ENCODE results near the gene FAP.
A peak's percentile ranks its signal among the peaks of the same experiment; 100 is the strongest.

The FAP gene

DNA sequence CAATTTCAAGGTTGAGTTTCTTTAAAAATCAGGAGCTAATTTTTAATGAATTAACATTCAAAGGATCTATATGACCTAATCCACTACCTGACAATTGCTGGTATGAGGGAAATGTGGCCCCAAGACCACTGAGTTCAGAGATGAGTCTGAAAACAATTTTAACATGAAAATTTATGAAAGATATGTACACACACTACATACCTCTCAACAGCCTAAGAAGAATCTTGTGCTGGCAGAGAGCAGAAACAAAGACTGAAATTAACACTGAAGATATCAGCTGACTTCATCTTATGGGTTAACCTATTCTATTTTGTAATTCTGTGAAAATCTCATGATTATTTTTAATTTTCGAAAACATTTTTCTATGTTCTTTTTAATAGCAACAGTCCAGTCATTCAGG, 1.7 kb downstream of the FAP start:
- no peak for DNase-seq (ENCODE audit: low read depth)

DNA sequence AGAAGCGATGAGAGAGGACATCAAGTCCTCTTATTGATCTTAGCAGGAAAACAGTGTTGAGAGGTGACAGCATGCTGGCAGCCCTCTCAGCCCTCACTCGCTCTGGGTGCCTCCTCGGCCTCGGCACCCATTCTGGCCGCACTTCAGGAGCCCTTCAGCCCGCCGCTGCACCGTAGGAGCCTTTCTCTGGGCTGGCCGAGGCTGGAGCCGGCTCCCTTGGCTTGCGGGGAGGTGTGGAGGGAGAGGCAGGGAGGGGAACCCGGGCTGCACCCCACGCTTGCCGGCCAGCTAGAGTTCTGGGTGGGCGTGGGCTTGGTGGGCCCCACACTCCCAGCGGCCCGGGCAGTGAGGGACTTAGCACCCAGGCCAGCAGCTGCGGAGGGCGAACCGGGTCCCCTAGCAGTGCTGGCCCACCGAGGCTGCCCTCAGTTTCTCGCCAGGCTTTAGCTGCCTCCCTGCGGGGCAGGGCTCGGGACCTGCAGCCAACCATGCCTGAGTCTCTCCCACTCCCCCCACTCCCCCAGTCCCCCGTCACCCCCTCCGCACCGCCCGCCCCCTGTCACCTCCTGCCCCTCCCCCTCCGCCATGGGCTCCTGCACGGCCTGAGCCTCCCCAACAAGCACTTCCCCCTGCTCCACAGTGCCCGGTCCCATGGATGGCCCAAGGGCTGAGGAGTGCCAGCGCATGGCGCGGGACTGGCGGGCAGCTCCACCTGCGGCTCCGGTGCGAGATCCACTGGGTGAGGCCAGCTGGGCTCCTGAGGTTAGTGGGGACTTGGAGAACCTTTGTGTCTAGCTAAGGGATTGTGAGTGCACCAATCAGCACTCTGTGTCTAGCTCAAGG, 8.4 kb downstream of the FAP start:
- no peak for DNase-seq (ENCODE audit: low read depth)

DNA sequence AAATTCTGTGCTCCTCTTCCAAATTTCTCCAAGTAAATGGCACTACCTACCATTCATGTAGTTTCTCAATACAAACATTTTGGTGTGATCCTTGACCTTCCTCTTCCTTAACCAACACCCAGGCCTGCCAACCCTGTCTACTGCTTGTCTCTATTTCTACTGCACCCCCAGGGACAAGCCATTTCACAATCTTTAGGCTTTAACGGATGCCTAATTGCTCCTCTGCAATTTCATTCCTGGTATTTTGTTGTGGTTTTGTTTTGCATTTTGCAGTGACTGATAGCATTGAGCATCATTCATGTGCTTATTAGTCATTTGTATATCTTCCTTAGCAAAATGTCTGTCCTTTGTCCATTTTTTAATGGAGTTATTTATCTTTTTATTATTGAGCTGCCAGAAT, 10.0 kb downstream of the FAP start:
- DNase-seq (ENCODE audit: low read depth), result no peak

DNA sequence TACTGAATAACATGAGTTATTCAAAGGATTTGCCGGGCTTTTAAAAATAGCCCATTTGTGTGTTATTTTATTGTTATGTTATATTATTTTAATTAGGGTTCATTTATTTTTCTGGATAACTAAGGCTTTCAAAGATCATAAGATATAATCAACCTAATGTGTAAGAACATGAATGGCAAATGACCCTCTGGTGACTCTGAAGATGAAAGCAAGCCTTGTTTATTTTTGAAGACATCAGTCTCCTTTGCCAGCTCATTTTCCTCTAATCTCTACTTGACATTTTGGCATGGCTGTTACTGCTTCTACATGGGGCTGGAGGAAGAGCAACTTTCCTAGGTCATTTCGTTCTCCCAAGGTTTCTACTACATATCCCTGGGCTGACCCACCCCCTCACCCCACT, 10.6 kb downstream of the FAP start:
- no peak for DNase-seq (ENCODE audit: low read depth)

DNA sequence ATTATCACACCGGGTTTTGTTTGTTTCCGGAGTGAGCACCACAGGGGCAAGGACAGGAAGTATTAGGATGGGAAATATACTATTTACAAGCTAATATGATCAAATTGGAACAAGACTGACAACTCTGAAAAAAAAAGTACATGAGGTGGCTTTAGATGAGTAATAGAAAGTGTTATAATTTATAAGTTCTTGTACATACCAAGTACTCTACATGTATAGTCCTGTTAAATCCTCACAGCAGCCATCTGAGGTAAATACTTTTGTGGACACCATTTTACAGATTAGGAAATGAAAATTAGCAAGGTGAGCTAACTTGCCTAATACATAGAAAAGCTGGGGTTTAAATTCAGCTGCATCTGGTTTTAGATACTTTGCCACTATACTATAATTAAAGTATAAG, 11.2 kb downstream of the FAP start:
- DNase-seq (ENCODE audit: low read depth), result no peak

DNA sequence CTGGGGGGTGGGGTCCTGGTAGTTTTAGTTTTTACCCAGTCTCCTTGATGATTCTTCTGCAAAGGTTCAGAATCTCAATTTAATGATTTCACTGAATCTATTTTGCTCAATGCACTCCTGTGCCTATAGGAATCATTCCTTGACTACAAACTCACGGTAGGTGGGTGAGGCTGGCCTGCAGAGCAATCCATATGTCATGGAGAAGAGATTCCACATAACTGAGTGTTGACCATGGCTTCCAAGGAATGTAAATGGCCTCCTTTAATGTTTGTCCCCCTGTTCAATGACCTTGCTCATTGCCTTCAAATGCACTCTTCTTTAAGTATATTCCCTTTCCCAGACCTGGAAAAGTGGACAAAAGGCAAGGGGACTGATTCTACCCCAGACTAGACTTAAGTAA, 12.5 kb downstream of the FAP start:
- DNase-seq (ENCODE audit: low read depth), result no peak

DNA sequence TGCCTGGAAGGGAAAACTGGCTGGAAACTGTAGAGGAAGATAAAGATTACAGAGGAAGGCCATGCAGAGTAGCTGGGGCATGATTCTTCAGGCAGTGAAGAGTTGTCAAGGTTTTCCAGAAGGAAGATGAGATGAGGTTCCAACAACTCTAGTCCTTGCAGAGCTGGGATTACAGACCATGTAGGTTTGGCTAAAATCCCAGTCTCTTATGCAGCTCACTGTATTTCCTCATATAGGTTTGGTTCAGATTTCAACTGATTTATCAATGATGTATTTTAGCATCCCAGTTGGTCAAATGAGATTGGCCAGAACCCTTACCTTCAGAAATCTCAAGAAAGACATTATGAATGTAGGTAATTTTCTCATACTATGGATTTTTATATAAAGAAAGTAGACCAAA, 16.4 kb downstream of the FAP start:
- DNase-seq (ENCODE audit: low read depth), result no peak

DNA sequence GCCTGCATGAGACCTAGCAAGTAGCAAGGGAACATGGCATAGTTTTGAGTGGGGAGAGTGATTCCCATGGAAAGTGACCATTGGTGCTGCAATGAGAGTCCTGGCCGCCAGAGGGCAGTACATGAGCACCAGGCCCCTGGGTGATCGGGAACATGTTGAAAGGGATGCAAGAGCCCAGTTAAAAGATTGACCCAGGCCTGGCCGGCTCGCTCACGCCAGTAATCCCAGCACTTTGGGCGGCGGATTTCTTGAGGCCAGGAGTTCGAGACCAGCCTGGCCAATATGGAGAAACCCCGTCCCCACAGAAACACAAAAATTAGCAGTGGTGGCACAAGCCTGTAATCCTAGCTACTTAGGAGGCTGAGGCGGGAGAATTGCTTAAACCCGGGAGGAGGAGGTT, 22.2 kb downstream of the FAP start:
- peak; percentile 24 for DNase-seq (ENCODE audit: low read depth)

DNA sequence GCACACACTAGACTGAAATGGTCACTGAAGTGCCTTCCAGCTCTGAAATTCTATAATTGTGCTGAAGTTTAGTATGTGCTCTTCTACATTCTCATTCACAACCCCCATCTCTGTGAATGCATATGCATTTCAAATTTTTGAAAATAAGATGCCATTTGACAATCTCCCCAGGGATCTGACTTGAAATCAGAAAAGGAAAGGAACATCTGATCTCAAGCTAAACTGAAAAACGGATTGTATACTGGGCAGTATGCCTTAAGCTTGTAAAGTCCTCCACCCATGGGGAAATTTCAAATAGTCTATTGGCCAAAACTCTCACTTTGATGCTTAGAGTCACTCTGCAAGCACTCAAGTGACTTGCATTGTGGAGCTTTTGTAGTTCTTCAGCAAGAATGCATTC, 22.9 kb downstream of the FAP start:
- DNase-seq (ENCODE audit: low read depth), result no peak

DNA sequence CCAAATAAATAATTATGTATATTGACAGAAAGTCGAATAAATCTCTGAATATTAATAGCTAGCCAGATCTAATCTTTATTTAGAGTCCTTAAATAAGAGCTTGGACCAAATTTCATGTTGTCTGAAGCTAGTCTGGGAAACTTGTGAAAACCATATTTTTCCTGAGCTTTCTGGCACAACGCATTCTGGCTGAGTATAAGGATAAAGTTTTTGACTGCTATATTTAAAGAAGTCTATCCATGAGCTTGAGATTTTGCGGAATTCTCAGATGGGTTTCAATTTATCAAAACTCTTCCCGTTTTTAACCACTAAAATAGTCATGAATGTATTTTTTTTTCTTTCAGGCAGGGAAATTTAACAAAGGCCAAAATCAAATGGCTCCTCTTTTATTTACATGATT, 23.8 kb downstream of the FAP start:
- no peak for DNase-seq (ENCODE audit: low read depth)

DNA sequence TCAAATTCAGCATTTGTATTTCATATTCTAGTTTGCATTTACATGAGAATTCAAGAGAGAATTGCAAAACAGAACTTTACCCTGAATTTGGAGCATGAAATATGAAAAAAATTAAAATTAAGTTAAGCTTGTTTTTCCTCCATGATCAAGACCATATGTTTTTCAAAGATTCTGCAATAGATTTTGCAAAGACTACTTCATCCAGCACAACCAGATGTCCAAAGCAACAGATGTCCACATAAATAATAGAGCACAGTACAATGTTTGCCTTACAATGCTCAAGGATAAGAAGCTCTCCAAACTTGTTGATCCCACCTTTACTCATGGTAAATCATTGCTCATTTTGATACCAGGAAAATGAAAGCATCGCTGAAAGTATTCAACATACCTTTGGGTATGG, 25.6 kb downstream of the FAP start:
- DNase-seq (ENCODE audit: low read depth), result no peak

DNA sequence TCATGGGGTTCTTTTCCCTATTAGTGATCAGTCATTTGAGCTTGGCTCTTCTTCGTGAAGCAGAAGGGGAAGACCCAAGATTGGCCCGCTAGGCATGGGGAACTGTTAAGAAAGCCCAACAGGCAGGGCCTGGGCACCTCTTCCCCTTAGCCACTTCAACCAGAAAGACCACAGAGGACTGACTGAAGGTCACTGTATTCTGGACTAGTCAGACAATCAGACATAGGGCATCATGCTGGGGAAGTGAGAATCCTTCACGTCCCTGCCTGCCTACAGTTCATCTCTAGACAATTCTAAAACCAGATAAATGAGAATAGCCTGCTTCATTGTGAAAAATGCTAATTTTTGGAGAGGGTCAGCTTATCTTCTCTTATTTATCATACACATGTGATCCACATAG, 28.1 kb downstream of the FAP start:
- no peak for DNase-seq (ENCODE audit: low read depth)

DNA sequence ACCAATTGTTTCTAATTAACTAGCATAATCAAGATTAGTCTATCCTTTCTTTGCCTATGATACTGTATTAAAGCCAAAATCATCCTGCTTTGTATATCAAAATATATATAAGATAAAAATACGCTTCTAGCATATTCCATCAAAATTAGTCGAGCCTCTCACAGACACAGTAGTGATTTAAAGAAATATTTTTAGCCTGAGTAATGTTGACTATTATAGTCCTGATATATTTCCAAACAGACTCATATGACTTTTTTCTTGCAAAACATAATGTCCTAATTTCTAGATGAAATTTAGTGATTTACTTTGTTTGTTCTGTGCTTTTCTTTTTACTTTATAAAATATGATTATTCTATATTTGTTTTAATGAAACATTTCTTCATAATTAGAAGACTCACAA, 30.9 kb downstream of the FAP start:
- DNase-seq (ENCODE audit: low read depth), result no peak

DNA sequence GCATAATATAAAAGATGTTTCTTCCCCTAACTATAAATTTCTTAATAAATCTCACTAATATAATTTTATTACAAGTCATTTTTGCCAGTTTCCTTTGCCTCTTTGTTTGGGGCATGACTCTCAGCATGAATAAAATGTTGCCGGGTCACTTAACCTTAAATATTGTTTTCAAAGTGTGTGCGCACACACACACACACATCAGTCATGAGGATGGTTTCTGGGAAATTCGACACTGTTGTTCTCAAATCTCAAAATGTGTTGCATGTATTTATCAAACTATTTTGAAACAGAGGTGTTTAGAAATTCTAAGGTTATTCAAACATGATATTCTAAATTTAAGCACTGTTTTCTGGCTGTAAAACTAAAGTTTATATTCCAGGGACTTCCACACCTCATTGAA, 31.5 kb downstream of the FAP start:
- no peak for DNase-seq (ENCODE audit: low read depth)

DNA sequence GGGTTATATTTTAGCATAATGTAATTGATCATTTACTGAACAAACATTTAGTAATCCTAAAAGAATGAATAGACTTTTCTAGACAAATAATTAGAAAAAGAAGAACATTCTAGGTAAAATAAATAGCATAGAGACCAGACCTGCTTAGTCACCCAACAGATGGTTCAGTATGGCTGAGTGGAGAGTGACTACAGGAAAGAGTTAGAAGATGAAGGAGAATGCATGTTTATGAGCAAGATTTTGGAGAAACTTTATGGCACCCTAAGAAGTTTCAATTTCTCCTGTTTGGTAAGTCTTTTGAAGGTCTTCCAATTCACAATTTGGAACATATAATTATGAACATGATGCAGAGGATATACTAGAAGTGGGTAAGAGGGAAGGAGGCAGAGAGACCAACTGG, 32.9 kb downstream of the FAP start:
- no peak for DNase-seq (ENCODE audit: low read depth)

DNA sequence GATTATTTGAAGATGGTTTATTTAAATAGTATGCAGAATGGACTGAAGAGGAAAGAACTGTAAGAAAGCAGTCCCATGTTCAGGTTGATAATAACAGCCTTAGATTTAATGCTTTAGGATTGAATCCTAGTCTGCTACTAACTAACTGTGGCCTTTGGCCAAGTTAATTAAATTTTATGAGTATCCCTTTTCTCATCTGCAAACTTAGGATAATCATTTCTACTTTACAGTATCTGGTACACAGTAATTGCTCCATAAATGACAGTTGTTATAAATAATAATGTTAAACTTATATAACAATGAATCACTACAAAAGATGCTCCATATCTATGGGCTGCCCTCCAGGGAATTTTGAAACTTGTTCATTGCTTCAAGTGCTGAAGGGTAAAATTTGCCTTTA, 41.0 kb downstream of the FAP start:
- DNase-seq (ENCODE audit: low read depth), result no peak

DNA sequence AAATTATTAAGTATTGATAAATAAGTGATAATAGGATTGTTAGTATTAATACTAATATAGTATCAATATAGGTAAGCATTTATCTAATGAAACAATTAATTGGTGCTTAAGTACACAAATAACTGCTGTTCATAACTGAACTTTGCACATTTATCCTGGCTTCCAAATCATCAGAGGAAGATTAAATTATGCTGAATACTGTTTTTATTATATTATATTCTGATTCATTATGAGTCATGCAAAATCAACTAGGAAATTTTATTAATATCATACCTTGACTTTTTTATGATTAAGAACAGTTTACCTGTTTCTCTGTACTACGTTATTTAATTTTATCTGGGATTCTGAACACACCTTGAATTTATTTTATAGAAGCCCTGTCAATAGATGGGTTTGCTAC, 42.6 kb downstream of the FAP start:
- DNase-seq (ENCODE audit: low read depth), result no peak

DNA sequence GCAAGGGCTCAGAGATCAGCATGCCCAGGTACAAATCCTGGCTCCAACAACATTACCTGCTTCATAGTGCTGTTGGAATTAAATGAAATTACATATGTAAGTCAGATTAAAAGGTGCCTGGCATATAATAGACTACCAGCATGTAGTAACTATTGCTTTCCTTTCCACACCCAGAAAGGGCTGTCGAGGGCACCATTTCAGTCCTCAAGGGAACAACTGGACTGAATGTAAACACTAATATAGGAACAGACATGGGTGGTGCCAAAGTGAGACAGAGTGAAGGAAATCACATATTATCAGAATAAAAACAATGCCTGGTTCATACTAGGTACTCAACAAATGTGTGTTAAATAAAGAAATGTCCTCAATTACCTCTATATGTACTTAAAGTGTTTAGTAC, 43.3 kb downstream of the FAP start:
- no peak for DNase-seq (ENCODE audit: low read depth)

DNA sequence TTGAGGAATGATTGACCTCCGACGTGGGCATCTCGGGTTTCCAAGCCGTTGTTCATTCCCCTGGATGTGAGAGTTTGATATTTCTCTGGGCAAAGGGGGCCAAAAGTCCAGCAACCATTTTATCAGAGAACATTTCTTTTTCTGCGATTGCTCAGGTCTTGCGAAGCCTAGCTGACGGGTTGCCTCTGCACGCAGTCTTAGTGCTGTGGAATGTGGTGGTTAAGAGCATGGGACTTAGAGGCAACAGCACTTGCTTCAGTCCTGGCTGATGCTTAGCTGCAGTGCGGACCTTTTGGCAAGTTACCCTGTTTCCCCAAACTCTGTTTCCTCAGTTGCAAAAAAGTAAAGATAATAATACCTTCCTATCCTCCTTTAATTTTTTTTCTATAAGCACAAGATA, 45.0 kb downstream of the FAP start:
- no peak for DNase-seq (ENCODE audit: low read depth)

DNA sequence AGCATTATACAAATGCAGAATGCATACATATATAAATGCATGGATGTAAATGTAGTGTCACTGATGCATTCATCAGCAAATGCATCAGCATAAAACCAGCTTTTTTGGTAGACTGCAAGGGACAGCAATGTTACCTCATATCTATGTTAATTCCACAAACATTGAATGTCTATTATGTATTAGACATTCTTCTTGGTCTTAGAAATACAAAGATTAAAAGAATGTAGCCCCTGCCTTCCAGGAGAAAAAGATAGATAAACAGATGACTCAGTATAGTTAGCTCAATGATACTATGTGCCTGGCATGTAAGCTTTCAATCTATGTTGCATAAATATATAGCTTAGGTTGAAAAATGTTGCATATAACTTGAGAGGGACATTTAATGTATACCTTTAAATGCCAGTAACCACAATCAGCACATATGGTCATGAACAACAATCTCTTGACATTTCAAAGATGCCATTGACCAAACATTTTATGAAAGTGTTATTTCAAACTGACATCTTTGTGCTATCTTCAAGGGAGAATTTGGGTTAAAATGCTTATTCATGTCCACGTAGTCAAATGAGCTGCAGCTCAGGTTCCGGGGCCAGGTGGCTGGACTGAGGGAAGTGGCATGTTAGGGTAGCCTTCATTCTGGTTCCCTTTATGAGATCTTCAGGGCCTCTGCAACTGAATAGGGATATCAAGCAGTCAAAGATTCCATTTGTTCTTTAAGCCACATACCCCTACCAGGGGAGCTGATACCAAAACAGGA, 46.0 kb downstream of the FAP start:
- DNase-seq (ENCODE audit: low read depth), result no peak

DNA sequence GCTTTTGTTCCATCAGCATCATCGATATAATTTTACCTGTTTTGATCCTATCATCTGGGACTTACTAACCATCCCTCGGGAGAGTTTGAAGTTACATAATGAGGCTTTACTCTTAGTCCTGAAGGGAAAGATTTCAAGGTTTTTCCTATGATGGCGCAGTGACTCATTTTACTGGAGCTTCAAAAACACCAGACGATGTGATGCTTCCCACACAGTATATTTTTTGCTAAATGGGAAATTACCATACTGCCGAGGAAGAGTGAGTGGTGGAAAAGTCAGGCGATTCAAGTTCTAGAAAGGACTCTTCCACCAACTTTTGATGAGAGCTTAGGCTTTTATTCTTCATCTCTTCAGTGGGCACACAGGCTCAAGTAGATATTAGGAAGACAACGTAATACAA, 46.6 kb downstream of the FAP start:
- DNase-seq (ENCODE audit: low read depth), result no peak

DNA sequence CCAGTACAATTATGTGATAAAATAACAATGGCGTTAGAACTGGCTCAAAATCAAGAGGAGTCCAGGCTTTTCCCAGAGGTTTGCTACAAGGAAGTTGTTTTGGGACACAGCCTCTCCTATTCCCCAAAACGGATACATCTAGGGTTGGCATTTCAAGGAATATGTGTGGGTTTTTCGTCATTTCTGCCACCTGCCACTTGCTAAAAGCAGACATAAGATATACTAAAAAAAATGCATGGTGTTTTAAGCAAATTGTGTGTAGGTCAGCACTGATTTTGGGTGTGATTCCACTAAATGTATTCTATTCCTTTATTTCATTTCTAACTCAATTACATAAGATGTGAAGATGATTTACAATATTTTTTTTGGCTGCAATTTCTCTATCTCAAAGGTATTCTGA, 54.8 kb downstream of the FAP start:
- DNase-seq (ENCODE audit: low read depth), result no peak

DNA sequence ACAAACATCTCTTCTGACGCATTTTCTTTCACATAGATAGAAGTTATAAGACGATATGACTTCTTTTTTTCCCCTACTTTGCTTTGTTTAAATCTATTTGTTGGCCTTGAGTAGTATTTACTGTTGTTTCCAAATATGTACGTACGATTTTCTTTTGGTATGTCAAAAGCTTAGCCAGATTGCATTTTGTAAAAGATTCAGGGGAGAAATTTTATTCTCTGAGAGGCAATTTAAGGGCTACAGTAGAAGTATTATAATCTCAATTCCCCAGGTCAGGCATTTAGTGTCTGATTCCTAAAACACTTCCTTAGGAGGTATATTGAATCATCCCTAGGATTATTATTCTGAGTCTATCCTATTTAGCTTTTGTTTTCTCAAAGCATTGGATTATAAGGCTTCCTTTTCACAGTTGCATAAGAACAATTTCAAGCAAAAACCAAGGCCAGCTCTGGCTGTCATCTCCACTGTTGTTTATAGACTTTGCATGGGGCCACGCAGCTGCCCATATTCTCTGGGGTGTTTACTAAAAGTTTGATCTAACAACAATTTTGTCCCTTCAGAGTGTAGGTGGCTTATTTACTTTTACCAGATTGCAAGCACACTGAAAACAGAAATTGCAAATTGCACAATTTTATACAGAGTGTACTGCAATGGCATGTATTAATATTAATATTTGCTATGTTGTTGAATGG, 57.6 kb downstream of the FAP start:
- DNase-seq (ENCODE audit: low read depth), result no peak
